Liver (tissue), 9 donors: ENCODE measurements around the gene XYLT1. TPM values are rescaled to one million over a fixed set of nuclear protein-coding genes. Genes with fewer than 3 reads are reported as not detected.

Source experiments
- DNase-seq: peaks from one replicate; pipeline ENCODE4 v3.0.0-alpha.2; 2017; ENCODE audit warnings: low spot score
- H3K27ac ChIP-seq, 2 donors: one replicate each; pipeline ENCODE4 v1.7.0; 2013; ENCODE audit warnings: inconsistent platforms in 2 of 2, low read length in 2 of 2, control low read depth in 1 of 2, low read depth in 1 of 2, mild to moderate bottlenecking in 1 of 2
- H3K27me3 ChIP-seq, 4 donors: one replicate each; pipeline versions ENCODE4 v1.6.1 to v1.7.0; 2013; ENCODE audit warnings: low read length in 3 of 4, inconsistent platforms in 1 of 4, mild to moderate bottlenecking in 1 of 4, moderate library complexity in 1 of 4; ENCODE audit not compliant: control insufficient read depth in 4 of 4, insufficient read depth in 4 of 4
- H3K36me3 ChIP-seq, 4 donors: one replicate each; pipeline versions ENCODE4 v1.6.1 to v1.7.0; 2013; ENCODE audit warnings: low read length in 3 of 4, mild to moderate bottlenecking in 3 of 4, low read depth in 1 of 4, moderate library complexity in 1 of 4; ENCODE audit not compliant: control insufficient read depth in 4 of 4, insufficient read depth in 3 of 4
- H3K4me1 ChIP-seq, 4 donors: one replicate each; pipeline versions ENCODE4 v1.6.1 to v1.7.0; 2013; ENCODE audit warnings: low read length in 3 of 4, mild to moderate bottlenecking in 3 of 4, moderate library complexity in 1 of 4; ENCODE audit not compliant: control insufficient read depth in 4 of 4, insufficient read depth in 4 of 4
- H3K4me3 ChIP-seq, 3 donors: one replicate each; pipeline versions ENCODE4 v1.6.1 to v1.7.0; 2013; ENCODE audit warnings: low read length in 3 of 3, control low read depth in 1 of 3, low read depth in 1 of 3, mild to moderate bottlenecking in 1 of 3
- H3K9ac ChIP-seq, 2 donors: one replicate each; pipeline ENCODE4 v1.7.0; 2013; ENCODE audit warnings: low read length in 2 of 2, mild to moderate bottlenecking in 2 of 2, moderate library complexity in 2 of 2, control low read depth in 1 of 2, low read depth in 1 of 2
- H3K9me3 ChIP-seq, 4 donors: one replicate each; pipeline versions ENCODE4 v1.6.1 to v1.7.0; 2013; ENCODE audit warnings: low read length in 3 of 4; ENCODE audit not compliant: control insufficient read depth in 4 of 4
- EGR1 ChIP-seq, 2 donors: IDR thresholded peaks; 2 replicates each; pipeline ENCODE4 v1.6.1; 2016 to 2018; ENCODE audit warnings: antibody characterized with exemption in 2 of 2, low read depth in 2 of 2
- FOXA1 ChIP-seq: IDR thresholded peaks from 2 replicates; pipeline ENCODE4 v1.6.1; 2016; ENCODE audit warnings: antibody characterized with exemption
- FOXA2 ChIP-seq: IDR thresholded peaks from 2 replicates; pipeline ENCODE4 v1.6.1; 2016; ENCODE audit warnings: antibody characterized with exemption
- GABPA ChIP-seq, 2 donors: IDR thresholded peaks in 1 of 2; conservative IDR thresholded peaks in 1 of 2; 2 replicates each; pipeline ENCODE4 v1.6.1; 2016; ENCODE audit warnings: antibody characterized with exemption in 2 of 2, mild to moderate bottlenecking in 1 of 2, moderate library complexity in 1 of 2
- HNF4A ChIP-seq, 2 donors: conservative IDR thresholded peaks; 2 replicates each; pipeline ENCODE4 v1.6.1; 2016; ENCODE audit warnings: antibody characterized with exemption in 2 of 2, mild to moderate bottlenecking in 2 of 2
- HNF4G ChIP-seq: IDR thresholded peaks from 2 replicates; pipeline ENCODE4 v1.6.1; 2016; ENCODE audit warnings: antibody characterized with exemption
- JUND ChIP-seq, 2 donors: IDR thresholded peaks; 2 replicates each; pipeline ENCODE4 v1.6.1; 2016; ENCODE audit warnings: antibody characterized with exemption in 2 of 2
- NR2F2 ChIP-seq: IDR thresholded peaks from 2 replicates; pipeline ENCODE4 v1.6.1; 2016; ENCODE audit warnings: antibody characterized with exemption
- RAD21 ChIP-seq, 2 donors: IDR thresholded peaks; 2 replicates each; pipeline ENCODE4 v1.6.1; 2016; ENCODE audit warnings: antibody characterized with exemption in 2 of 2, mild to moderate bottlenecking in 2 of 2
- RXRA ChIP-seq, 2 donors: IDR thresholded peaks; 2 replicates each; pipeline ENCODE4 v1.6.1; 2017 to 2018; ENCODE audit warnings: antibody characterized with exemption in 2 of 2, mild to moderate bottlenecking in 1 of 2
- SP1 ChIP-seq: IDR thresholded peaks from 2 replicates; pipeline ENCODE4 v1.6.1; 2018; ENCODE audit warnings: antibody characterized with exemption, mild to moderate bottlenecking
- TAF1 ChIP-seq: conservative IDR thresholded peaks from 2 replicates; pipeline ENCODE4 v1.6.1; 2016; ENCODE audit warnings: antibody characterized with exemption, mild to moderate bottlenecking
- YY1 ChIP-seq: IDR thresholded peaks from 2 replicates; pipeline ENCODE4 v1.6.1; 2016; ENCODE audit warnings: antibody characterized with exemption, mild to moderate bottlenecking
- WGBS: extraction: QIAGEN DNeasy Blood & Tissue Kit; methylation state at CpG from one replicate; pipeline ENCODE4 v1.1.7; 2013; 5-methylcytosine and 5-hydroxymethylcytosine counted together
- polyA plus RNA-seq, 2 donors: library from polyadenylated mRNA; stranded (reverse) in 1 of 2; unstranded in 1 of 2; fragments of 200-250 nt in 1 of 2; fragments of >200 nt in 1 of 2; fragmentation: Nextera tagmentation in 1 of 2; extraction: Ambion mirVana in 1 of 2; gene quantifications; one replicate each; pipeline versions ENCODE4 v1.2.1 to v1.2.3, GENCODE V29; 2013 to 2015
- total RNA-seq, 2 donors: library from RNA; depleted of rRNA; stranded (reverse); fragments of >200 nt; gene quantifications; one replicate each; pipeline ENCODE4 v1.2.3, GENCODE V29; 2014
- TF ChIP-seq, protein P1 (sequence below): IDR thresholded peaks from 2 replicates; pipeline ENCODE4 v1.6.1; 2016; ENCODE audit warnings: antibody characterized with exemption
- TF ChIP-seq, protein P2 (sequence below): IDR thresholded peaks from 2 replicates; pipeline ENCODE4 v1.6.1; 2016; ENCODE audit warnings: antibody characterized with exemption
- TF ChIP-seq, protein P3 (sequence below): fragments of 150-350 bp; IDR thresholded peaks from 2 replicates; pipeline ENCODE4 v1.5.1; 2017; ENCODE audit warnings: improper control_type of control experiment, low read depth, low read length; ENCODE audit not compliant: missing input control
- TF ChIP-seq, protein P4 (sequence below): IDR thresholded peaks from 2 replicates; pipeline ENCODE4 v1.6.1; 2016; ENCODE audit warnings: antibody characterized with exemption
- TF ChIP-seq, protein P5 (sequence below): IDR thresholded peaks from 2 replicates; pipeline ENCODE4 v1.6.1; 2016; ENCODE audit warnings: antibody characterized with exemption, mild to moderate bottlenecking
- donor health status: healthy.
- donor health status: healthy.
- donor health status: healthy.
- donor health status: healthy.
- donor health status: healthy.

The XYLT1 gene
- total and polyA plus RNA-seq, 4 donors: 0.25 to 2.3 (median 0.53) TPM

DNA sequence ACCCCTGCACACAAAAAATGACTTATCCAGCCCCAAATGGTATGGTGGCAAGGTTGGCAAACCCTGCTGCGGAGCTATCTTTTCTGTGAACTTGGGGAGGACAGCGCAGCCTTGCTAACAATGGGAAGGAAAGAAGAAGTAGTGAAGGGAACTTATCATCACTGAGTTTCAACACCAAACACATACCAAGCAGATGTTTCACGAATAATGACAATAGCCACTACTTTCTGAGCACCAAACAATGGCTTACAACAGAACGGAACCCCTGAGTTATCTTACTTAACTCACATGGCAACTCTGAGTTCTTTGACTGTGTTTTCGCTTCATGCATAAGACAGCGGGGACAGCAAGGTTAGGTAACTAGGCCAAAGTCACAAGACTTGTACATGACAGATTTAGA, 148.9 kb downstream of the XYLT1 start:
- DNase-seq: no peak
- H3K9ac ChIP-seq: no peak overlapping the region
- TF ChIP-seq, protein P1, sequence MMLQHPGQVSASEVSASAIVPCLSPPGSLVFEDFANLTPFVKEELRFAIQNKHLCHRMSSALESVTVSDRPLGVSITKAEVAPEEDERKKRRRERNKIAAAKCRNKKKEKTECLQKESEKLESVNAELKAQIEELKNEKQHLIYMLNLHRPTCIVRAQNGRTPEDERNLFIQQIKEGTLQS: no peak
- H3K27me3 ChIP-seq: no peaks in the 10 kb centered on the region
- no peak overlapping the region for H3K27ac ChIP-seq
- WGBS: 66% methylated on average over 6 of the region's 6 CpGs
- H3K4me1 ChIP-seq: no peaks in the 10 kb centered on the region
- H3K9me3 ChIP-seq: no peaks in the 10 kb centered on the region
- no peak overlapping the region for H3K4me3 ChIP-seq
- no peaks in the 10 kb centered on the region for H3K36me3 ChIP-seq

DNA sequence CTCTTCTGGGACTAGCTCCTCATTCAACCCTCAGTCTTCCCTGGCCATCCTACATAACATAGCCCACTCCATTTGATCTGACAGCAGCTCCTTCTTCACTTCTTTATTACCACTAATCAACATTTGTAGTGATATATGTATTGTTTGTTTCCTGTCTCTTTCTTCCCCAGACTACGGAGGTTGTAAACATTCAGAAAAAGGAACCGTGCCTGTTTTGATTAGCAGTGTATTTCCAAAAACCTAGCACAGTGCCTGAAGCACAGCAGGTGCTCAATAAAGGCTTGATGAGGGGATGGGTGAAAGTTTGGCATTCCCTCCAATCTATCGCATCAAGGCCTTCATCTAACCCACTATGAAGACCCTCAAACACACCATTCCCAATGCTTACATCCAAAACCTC, 150.8 kb downstream of the XYLT1 start:
- Histone ChIP-seq H3K27ac (no peak overlapping the region), H3K9ac (no peak overlapping the region), H3K36me3 (no peaks in the 10 kb centered on the region), H3K4me3 (no peak overlapping the region), H3K4me1 (no peaks in the 10 kb centered on the region), H3K9me3 (no peaks in the 10 kb centered on the region), H3K27me3 (no peaks in the 10 kb centered on the region)
- TF ChIP-seq FOXA1: no peak
- TF ChIP-seq RAD21 (IDR thresholded peaks at IDR 0.05): no peak
- no peak for DNase-seq
- 69% methylated on average over 3 of the region's 3 CpGs for WGBS

DNA sequence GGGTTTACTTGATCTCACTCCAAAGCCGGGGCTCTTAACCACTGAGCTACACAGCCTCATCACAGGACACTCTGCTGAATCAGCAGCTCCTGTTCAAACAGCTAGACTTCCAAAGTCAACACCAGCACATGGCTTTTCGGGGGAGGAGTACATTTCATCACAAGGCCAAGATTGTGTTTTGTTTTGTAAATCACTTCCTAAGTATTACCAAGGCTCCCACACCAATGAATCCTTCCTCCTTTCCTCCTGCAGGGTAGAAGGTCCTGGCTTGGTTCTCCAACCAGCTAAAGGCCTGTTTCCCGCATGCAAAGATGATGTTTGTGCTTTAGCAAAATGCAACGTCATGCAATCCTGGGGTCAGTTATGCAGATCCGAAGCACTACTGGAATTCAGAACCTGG, 152.5 kb downstream of the XYLT1 start:
- Histone ChIP-seq H3K27me3 (no peaks in the 10 kb centered on the region), H3K27ac (no peak overlapping the region), H3K36me3 (no peaks in the 10 kb centered on the region), H3K4me1 (no peaks in the 10 kb centered on the region), H3K4me3 (no peak overlapping the region), H3K9ac (no peak overlapping the region), H3K9me3 (no peaks in the 10 kb centered on the region)
- no peak for DNase-seq
- 48% methylated on average over 5 of the region's 5 CpGs for WGBS
- TF ChIP-seq JUND (IDR thresholded peaks at IDR 0.05) (no peak), RAD21 (IDR thresholded peaks at IDR 0.05) (no peak), FOXA2 (no peak), NR2F2 (no peak), HNF4G (no peak), FOXA1 (no peak), SP1 (no peak), TAF1 (no peak), EGR1 (IDR thresholded peaks at IDR 0.05; ENCODE audit: low read depth in 2 of 2) (no peak), HNF4A (conservative IDR thresholded peaks at IDR 0.05) (no peak), GABPA (IDR thresholded peaks at IDR 0.05 in 1 of 2, conservative IDR thresholded peaks at IDR 0.05 in 1 of 2) (no peak), YY1 (no peak), RXRA (IDR thresholded peaks at IDR 0.05) (no peak)
- TF ChIP-seq, protein P1: no peak
- TF ChIP-seq, protein P2, sequence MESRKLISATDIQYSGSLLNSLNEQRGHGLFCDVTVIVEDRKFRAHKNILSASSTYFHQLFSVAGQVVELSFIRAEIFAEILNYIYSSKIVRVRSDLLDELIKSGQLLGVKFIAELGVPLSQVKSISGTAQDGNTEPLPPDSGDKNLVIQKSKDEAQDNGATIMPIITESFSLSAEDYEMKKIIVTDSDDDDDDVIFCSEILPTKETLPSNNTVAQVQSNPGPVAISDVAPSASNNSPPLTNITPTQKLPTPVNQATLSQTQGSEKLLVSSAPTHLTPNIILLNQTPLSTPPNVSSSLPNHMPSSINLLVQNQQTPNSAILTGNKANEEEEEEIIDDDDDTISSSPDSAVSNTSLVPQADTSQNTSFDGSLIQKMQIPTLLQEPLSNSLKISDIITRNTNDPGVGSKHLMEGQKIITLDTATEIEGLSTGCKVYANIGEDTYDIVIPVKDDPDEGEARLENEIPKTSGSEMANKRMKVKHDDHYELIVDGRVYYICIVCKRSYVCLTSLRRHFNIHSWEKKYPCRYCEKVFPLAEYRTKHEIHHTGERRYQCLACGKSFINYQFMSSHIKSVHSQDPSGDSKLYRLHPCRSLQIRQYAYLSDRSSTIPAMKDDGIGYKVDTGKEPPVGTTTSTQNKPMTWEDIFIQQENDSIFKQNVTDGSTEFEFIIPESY: no peak
- TF ChIP-seq, protein P3, sequence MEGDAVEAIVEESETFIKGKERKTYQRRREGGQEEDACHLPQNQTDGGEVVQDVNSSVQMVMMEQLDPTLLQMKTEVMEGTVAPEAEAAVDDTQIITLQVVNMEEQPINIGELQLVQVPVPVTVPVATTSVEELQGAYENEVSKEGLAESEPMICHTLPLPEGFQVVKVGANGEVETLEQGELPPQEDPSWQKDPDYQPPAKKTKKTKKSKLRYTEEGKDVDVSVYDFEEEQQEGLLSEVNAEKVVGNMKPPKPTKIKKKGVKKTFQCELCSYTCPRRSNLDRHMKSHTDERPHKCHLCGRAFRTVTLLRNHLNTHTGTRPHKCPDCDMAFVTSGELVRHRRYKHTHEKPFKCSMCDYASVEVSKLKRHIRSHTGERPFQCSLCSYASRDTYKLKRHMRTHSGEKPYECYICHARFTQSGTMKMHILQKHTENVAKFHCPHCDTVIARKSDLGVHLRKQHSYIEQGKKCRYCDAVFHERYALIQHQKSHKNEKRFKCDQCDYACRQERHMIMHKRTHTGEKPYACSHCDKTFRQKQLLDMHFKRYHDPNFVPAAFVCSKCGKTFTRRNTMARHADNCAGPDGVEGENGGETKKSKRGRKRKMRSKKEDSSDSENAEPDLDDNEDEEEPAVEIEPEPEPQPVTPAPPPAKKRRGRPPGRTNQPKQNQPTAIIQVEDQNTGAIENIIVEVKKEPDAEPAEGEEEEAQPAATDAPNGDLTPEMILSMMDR: no peak
- TF ChIP-seq, protein P4, sequence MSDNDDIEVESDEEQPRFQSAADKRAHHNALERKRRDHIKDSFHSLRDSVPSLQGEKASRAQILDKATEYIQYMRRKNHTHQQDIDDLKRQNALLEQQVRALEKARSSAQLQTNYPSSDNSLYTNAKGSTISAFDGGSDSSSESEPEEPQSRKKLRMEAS: no peak
- TF ChIP-seq, protein P5, sequence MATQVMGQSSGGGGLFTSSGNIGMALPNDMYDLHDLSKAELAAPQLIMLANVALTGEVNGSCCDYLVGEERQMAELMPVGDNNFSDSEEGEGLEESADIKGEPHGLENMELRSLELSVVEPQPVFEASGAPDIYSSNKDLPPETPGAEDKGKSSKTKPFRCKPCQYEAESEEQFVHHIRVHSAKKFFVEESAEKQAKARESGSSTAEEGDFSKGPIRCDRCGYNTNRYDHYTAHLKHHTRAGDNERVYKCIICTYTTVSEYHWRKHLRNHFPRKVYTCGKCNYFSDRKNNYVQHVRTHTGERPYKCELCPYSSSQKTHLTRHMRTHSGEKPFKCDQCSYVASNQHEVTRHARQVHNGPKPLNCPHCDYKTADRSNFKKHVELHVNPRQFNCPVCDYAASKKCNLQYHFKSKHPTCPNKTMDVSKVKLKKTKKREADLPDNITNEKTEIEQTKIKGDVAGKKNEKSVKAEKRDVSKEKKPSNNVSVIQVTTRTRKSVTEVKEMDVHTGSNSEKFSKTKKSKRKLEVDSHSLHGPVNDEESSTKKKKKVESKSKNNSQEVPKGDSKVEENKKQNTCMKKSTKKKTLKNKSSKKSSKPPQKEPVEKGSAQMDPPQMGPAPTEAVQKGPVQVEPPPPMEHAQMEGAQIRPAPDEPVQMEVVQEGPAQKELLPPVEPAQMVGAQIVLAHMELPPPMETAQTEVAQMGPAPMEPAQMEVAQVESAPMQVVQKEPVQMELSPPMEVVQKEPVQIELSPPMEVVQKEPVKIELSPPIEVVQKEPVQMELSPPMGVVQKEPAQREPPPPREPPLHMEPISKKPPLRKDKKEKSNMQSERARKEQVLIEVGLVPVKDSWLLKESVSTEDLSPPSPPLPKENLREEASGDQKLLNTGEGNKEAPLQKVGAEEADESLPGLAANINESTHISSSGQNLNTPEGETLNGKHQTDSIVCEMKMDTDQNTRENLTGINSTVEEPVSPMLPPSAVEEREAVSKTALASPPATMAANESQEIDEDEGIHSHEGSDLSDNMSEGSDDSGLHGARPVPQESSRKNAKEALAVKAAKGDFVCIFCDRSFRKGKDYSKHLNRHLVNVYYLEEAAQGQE: no peak
